ENCODE data around the gene SLC5A6.

Gene SLC5A6

DNA sequence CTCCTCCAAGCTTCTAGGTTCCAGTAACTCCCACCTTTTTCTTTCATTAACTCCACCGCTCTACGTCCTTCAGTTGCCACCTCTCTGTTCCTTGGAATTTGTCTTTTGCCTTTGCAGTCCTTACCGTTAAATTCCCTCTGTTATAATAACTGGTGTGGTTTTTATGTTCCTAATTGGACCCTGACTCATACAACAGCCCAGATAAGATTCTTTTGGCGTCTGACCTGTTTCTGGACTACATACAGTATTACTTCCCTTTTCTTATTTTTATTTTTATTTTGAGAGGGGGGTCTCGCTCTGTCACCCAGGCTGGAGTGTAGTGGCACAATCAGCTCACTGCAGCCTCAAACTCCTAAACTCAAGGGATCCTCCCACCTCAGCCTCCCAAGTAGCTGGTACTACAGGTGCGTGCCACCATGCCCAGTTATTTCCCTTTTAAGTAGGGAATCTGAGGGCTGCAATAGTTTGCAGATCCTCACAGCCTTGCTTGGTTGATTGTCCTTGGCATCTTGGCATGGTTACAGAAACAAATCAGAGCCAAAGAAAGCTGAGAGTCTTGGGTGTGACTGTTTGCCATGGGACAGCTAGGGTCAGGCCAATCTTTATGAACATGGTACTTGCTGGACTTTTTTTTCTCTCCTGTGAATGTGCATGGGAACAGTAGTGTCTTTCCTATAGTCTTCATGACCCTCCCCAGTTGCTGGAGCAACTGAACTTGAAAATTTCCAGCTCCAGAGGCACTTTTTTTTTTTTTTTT lies 41.3 kb downstream of the SLC5A6 start:
- FAIRE-seq, result no peak

DNA sequence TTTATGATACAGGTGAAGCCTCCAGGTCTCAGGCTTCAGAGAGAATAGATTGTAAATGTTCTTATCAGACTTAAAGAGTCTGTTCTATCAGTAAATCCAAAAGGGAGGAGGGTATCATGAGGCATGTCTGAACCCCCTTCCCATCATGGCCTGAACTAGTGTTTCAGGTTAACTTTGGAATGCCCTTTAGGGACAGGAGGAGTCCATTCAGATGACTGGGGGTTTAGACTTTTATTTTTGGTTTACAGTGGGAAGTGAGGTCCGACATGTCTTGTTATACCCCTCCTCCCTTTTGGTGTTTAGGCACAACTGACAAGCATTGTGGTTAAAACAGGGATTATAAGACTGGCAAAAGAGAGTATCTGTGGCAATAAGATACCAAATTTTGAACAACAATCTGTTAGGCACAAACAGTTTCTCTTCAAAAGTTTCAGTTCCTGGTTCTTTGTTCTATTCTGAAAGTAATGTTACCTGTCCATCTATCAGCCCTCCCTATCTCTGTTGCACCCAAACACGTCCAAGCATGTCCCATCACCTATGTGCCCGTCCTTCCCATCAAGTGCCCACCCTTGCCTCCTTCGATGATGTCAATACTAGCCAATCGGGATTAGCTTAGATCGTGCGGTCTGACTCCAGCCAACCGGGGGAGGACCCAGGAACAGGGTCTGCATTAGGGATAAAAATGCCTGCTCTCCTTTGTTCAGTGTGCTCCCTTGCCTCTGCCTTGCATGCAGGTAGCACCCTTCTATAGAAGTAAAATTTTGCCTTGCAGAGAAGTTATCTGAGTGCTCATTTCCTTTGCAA lies 46.9 kb downstream of the SLC5A6 start:
- no peak for FAIRE-seq

- no peak for FAIRE-seq
Observed at GRCh38 chr2:27162151-27163121, 49.6 kb downstream of the SLC5A6 start.

DNA sequence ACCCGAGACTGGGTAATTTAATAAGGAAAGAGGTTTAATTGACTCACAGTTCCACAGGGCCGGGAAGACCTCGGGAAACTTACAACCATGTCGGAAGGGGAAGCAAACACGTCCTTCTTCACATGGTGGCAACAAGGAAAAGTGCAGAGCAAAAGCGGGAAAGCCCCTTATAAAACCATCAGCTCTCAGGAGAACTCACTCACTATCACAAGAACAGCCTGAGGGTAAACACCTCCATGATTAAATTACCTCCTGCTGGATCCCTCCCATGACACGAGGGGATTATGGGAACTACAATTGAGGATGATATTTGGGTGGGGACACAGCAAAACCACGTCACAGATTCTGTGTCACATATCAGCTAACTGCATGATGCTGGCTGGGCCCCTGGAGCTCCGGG lies 51.9 kb downstream of the SLC5A6 start:
- no peak for FAIRE-seq

DNA sequence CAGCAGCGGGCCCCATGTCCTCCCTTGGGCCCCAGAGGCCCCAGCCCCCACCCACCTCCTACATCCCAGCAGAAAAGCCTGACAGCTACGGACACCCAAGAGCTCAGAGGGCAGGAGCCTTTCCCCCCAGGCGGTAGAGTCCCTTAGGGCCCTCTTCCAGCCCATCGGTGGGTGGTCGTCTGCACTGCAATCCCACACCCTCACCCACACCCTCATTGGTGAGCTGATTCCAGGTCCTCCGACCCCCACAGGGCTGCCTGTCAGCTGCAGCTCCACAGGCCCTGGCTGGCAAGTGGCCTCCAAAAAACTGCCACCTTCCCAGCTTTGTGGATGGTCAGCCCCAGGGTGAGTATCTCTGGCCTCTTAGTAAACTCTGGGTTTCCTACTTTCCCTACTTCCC lies 52.8 kb downstream of the SLC5A6 start:
- FAIRE-seq, result no peak

GRCh38 chr2:27158468-27158867 lies 53.6 kb downstream of the SLC5A6 start:
- FAIRE-seq, result no peak

- no peak for FAIRE-seq
Observed at GRCh38 chr2:27155069-27155520, 57.0 kb downstream of the SLC5A6 start.

GRCh38 chr2:27154488-27154887 lies 57.6 kb downstream of the SLC5A6 start:
- FAIRE-seq, result no peak

GRCh38 chr2:27152796-27153464 lies 59.1 kb downstream of the SLC5A6 start:
- no peak for FAIRE-seq

GRCh38 chr2:27152102-27152795 lies 59.8 kb downstream of the SLC5A6 start:
- no peak for FAIRE-seq

GRCh38 chr2:27150639-27151230 lies 61.3 kb downstream of the SLC5A6 start:
- no peak for FAIRE-seq

Data from endometrium (tissue), 2 donors.